Right cardiac atrium (tissue), 5 donors: Measurements from ENCODE around the gene PLEKHO2. TPM values are rescaled to one million over a fixed set of nuclear protein-coding genes. Genes with fewer than 3 reads are reported as not detected.

ENCODE experiments used
- ATAC-seq, 2 donors: fragments of 200-7000 bp; cut with Tn5 transposase; one replicate each; pipeline versions ENCODE4 v1.8.0 to v1.9.1; 2020; ENCODE audit warnings: moderate library complexity in 2 of 2, mild to moderate bottlenecking in 1 of 2
- DNase-seq, 3 donors: peaks; one replicate each; pipeline ENCODE4 v3.0.0-alpha.2; 2020
- H3K27ac ChIP-seq: one replicate; pipeline ENCODE4 v1.5.1; 2013; ENCODE audit warnings: mild to moderate bottlenecking, low read length, control low read depth, moderate library complexity
- H3K27me3 ChIP-seq: one replicate; pipeline ENCODE4 v1.6.1; 2013; ENCODE audit not compliant: control insufficient read depth, insufficient read depth
- H3K4me1 ChIP-seq: one replicate; pipeline ENCODE4 v1.6.1; 2013; ENCODE audit warnings: low read length; ENCODE audit not compliant: control insufficient read depth, insufficient read depth
- H3K4me3 ChIP-seq: one replicate; pipeline ENCODE4 v1.5.1; 2013; ENCODE audit warnings: low read length, control low read depth
- H3K9me3 ChIP-seq: one replicate; pipeline ENCODE4 v1.6.1; 2013; ENCODE audit warnings: low read length; ENCODE audit not compliant: control insufficient read depth
- WGBS: extraction: QIAGEN DNeasy Blood & Tissue Kit; methylation state at CpG from one replicate; pipeline ENCODE4 v1.1.7; 2013; 5-methylcytosine and 5-hydroxymethylcytosine counted together
- intact Hi-C, 4 donors: fragments of 100-400 bp; cut with DNase I; formaldehyde crosslinking; loops; one replicate each; pipeline versions ENCODE4 v1.11.0 to v1.14.0; 2022 to 2023
- polyA plus RNA-seq: library from polyadenylated mRNA; stranded (reverse); fragments of 200-250 nt; gene quantifications from one replicate; pipeline ENCODE4 v1.2.3, GENCODE V29; 2013
- total RNA-seq, 4 donors: library from RNA; stranded (reverse); fragmentation: NEBNext Ultra II Directional; extraction: Animal tissue kit (Norgen Biotek cat#: 25700); gene quantifications; one replicate each; pipeline ENCODE4 v1.2.1, GENCODE V29; 2021
- donor health status: healthy with polysubstance abuse.
- donor health status: DM: no; HTN: yes; CAD: no.
- donor health status: DM: no; HTN: no; CAD: no.
- donor health status: DM: no; HTN: yes; CAD: no; lungs with severe emphysema.
- donor health status: DM: yes; HTN: yes; CAD: no.

The PLEKHO2 gene
- total and polyA plus RNA-seq, 5 donors = 11.6 to 22.3 (median 12.6) TPM

GRCh38 chr15:64902863-64903262 lies 61.1 kb downstream of the PLEKHO2 start:
- no peaks in the 10 kb centered on the region for H3K9me3 ChIP-seq
- ATAC-seq (no peak), DNase-seq (no peak)
- no peak overlapping the region for H3K4me3 ChIP-seq
- intact Hi-C loops = loop anchor here in 2 of 4 donors (10.0 kb wide), 1 partner anchor 168 kb away; no protein-coding TSS in a partner anchor
- WGBS = 82% methylated on average over 4 of the region's 4 CpGs
- H3K27me3 ChIP-seq = no peaks in the 10 kb centered on the region
- H3K4me1 ChIP-seq = peaks cover 3% of the 10 kb centered on the region
- no peak overlapping the region for H3K27ac ChIP-seq

- ATAC-seq = no peak
- H3K27ac ChIP-seq = no peak overlapping the region
- 76% methylated on average over 4 of the region's 4 CpGs for WGBS
- no peak for DNase-seq
- H3K4me1 ChIP-seq = no peaks in the 10 kb centered on the region
- intact Hi-C loops = loop anchor here in 2 of 4 donors (10.0 kb wide), 1 partner anchor 169 kb away; no protein-coding TSS in a partner anchor
- H3K4me3 ChIP-seq = no peak overlapping the region
- H3K27me3 ChIP-seq = no peaks in the 10 kb centered on the region
- no peaks in the 10 kb centered on the region for H3K9me3 ChIP-seq
Measured at GRCh38 chr15:64903326-64903950, 61.7 kb downstream of the PLEKHO2 start.

- no peaks in the 10 kb centered on the region for H3K4me1 ChIP-seq
- intact Hi-C loops = loop anchor here in 2 of 4 donors (10.0 kb wide), 1 partner anchor 169 kb away; no protein-coding TSS in a partner anchor
- no peaks in the 10 kb centered on the region for H3K27me3 ChIP-seq
- H3K27ac ChIP-seq = no peak overlapping the region
- no peak overlapping the region for H3K4me3 ChIP-seq
- ATAC-seq (peak; percentile 9 to 16), DNase-seq (no peak)
- H3K9me3 ChIP-seq = no peaks in the 10 kb centered on the region
- 91% methylated on average over 4 of the region's 4 CpGs for WGBS
Measured at GRCh38 chr15:64904189-64904588, 62.5 kb downstream of the PLEKHO2 start.

- H3K9me3 ChIP-seq = no peaks in the 10 kb centered on the region
Measured at GRCh38 chr15:64905119-64905831, 63.6 kb downstream of the PLEKHO2 start.

GRCh38 chr15:64905941-64906340 lies 64.2 kb downstream of the PLEKHO2 start:
- no peak overlapping the region for H3K4me3 ChIP-seq
- no peaks in the 10 kb centered on the region for H3K9me3 ChIP-seq
- no peaks in the 10 kb centered on the region for H3K4me1 ChIP-seq
- no peak for DNase-seq
- no peaks in the 10 kb centered on the region for H3K27me3 ChIP-seq
- intact Hi-C loops = loop anchor here in 3 of 4 donors (5.0 to 10.0 kb wide), 3 partner anchors 54 to 174 kb away; no protein-coding TSS in a partner anchor
- whole genome bisulfite sequencing = 84% methylated on average over 9 of the region's 9 CpGs
- no peak overlapping the region for H3K27ac ChIP-seq
- peak in 1 of 2 donors; percentile 3 for ATAC-seq

More at GRCh38 chr15:64905119-64905831, 63.6 kb downstream of the PLEKHO2 start:
- DNase-seq = peak; percentile 84 to 95 (median 93)
- intact Hi-C loops = loop anchor here in 3 of 4 donors (5.0 to 10.0 kb wide), 3 partner anchors 53 to 173 kb away; no protein-coding TSS in a partner anchor
- Histone ChIP-seq H3K27me3 (no peaks in the 10 kb centered on the region), H3K4me3 (peak overlapping the region; percentile 11), H3K27ac (no peak overlapping the region), H3K4me1 (no peaks in the 10 kb centered on the region)
- peak; percentile 92 to 94 for ATAC-seq
- WGBS = 13% methylated on average over 29 of the region's 30 CpGs

GRCh38 chr15:64906402-64906801 lies 64.7 kb downstream of the PLEKHO2 start:
- Histone ChIP-seq H3K4me1 (no peaks in the 10 kb centered on the region), H3K9me3 (no peaks in the 10 kb centered on the region), H3K27ac (no peak overlapping the region), H3K27me3 (no peaks in the 10 kb centered on the region), H3K4me3 (no peak overlapping the region)
- DNase-seq = no peak
- intact Hi-C loops = loop anchor here in 3 of 4 donors (5.0 to 10.0 kb wide), 3 partner anchors 54 to 174 kb away; no protein-coding TSS in a partner anchor
- ATAC-seq = no peak
- WGBS = 96% methylated on average over 3 of the region's 3 CpGs

GRCh38 chr15:64907991-64908390 lies 66.3 kb downstream of the PLEKHO2 start:
- Histone ChIP-seq H3K9me3 (no peaks in the 10 kb centered on the region), H3K27me3 (no peaks in the 10 kb centered on the region), H3K27ac (no peak overlapping the region), H3K4me3 (no peak overlapping the region), H3K4me1 (no peaks in the 10 kb centered on the region)
- DNase-seq (no peak), ATAC-seq (no peak)
- 49% methylated on average over 1 of the region's 1 CpG for WGBS
- intact Hi-C loops = loop anchor here in 3 of 4 donors (5.0 to 10.0 kb wide), 3 partner anchors 56 to 176 kb away; no protein-coding TSS in a partner anchor

GRCh38 chr15:64909546-64909945 lies 67.8 kb downstream of the PLEKHO2 start:
- DNase-seq (no peak), ATAC-seq (no peak)
- Histone ChIP-seq H3K27ac (no peak overlapping the region), H3K4me1 (no peaks in the 10 kb centered on the region), H3K27me3 (no peaks in the 10 kb centered on the region), H3K9me3 (no peaks in the 10 kb centered on the region), H3K4me3 (no peak overlapping the region)
- 80% methylated on average over 3 of the region's 3 CpGs for WGBS
- intact Hi-C loops = loop anchor here in 3 of 4 donors (5.0 to 10.0 kb wide), 3 partner anchors 57 to 177 kb away; no protein-coding TSS in a partner anchor

- intact Hi-C loops = no loop called here
- ATAC-seq (peak; percentile 95), DNase-seq (peak; percentile 75 to 93 (median 91))
- Histone ChIP-seq H3K4me1 (no peaks in the 10 kb centered on the region), H3K4me3 (peak within 1 kb of the TSS; percentile 40), H3K9me3 (no peaks in the 10 kb centered on the region), H3K27me3 (no peaks in the 10 kb centered on the region), H3K27ac (no peak within 1 kb of the TSS)
- 4% methylated on average over 72 of the region's 72 CpGs for WGBS
Measured at GRCh38 chr15:64911311-64912186, 69.8 kb downstream of the PLEKHO2 start, which contains the start of gene ANKDD1A. TSS of gene ANKDD1A (plus strand) at chr15:64911902. CDS start at chr15:64911931, 29 bp downstream.
